Right atrium auricular region (tissue), 2 donors: Measurements from ENCODE around the gene SET. TPM values are rescaled to one million over a fixed set of nuclear protein-coding genes. Genes with fewer than 3 reads are reported as not detected.
"Not testable (repeated sequence)": the region's sequence is repeated elsewhere in the genome, so short reads cannot be mapped to it uniquely, and the experiment has no call there.

Experiments
- DNase-seq: peaks from one replicate; pipeline ENCODE4 v3.0.0-alpha.2; 2019; ENCODE audit warnings: low spot score
- H3K27ac ChIP-seq, 2 donors: fragments of 200-600 bp; sonication (generic); 1 replicate in 1 of 2; 2 replicates in 1 of 2; pipeline ENCODE4 v1.5.1; 2016 to 2019
- H3K27me3 ChIP-seq, 2 donors: fragments of 200-600 bp; sonication (generic); one replicate each; pipeline versions ENCODE4 v1.5.1 to v1.6.0; 2017 to 2019
- H3K36me3 ChIP-seq: fragments of 200-600 bp; sonication (generic); one replicate; pipeline ENCODE4 v1.5.1; 2016
- H3K4me1 ChIP-seq, 2 donors: fragments of 200-600 bp; sonication (generic); one replicate each; pipeline versions ENCODE4 v1.5.1 to v1.6.0; 2017 to 2019
- H3K4me3 ChIP-seq, 2 donors: fragments of 200-600 bp; sonication (generic); 1 replicate in 1 of 2; 2 replicates in 1 of 2; pipeline ENCODE4 v1.5.1; 2017 to 2019; ENCODE audit warnings: mild to moderate bottlenecking in 1 of 2, moderate library complexity in 1 of 2
- H3K9me3 ChIP-seq, 2 donors: fragments of 200-600 bp; sonication (generic); one replicate each; pipeline ENCODE4 v1.5.1; 2019
- CTCF ChIP-seq, 2 donors: fragments of 200-600 bp; sonication (generic); IDR thresholded peaks; one replicate each; pipeline ENCODE4 v1.5.1; 2019; ENCODE audit warnings: antibody characterized with exemption in 2 of 2
- total RNA-seq, 2 donors: library from RNA; depleted of rRNA; stranded (reverse); fragments of >200 nt; gene quantifications; one replicate each; pipeline ENCODE4 v1.1.0, GENCODE V29; 2016

SET gene
- total RNA-seq, 2 donors from 2014 or later = 104 to 125 TPM

DNA sequence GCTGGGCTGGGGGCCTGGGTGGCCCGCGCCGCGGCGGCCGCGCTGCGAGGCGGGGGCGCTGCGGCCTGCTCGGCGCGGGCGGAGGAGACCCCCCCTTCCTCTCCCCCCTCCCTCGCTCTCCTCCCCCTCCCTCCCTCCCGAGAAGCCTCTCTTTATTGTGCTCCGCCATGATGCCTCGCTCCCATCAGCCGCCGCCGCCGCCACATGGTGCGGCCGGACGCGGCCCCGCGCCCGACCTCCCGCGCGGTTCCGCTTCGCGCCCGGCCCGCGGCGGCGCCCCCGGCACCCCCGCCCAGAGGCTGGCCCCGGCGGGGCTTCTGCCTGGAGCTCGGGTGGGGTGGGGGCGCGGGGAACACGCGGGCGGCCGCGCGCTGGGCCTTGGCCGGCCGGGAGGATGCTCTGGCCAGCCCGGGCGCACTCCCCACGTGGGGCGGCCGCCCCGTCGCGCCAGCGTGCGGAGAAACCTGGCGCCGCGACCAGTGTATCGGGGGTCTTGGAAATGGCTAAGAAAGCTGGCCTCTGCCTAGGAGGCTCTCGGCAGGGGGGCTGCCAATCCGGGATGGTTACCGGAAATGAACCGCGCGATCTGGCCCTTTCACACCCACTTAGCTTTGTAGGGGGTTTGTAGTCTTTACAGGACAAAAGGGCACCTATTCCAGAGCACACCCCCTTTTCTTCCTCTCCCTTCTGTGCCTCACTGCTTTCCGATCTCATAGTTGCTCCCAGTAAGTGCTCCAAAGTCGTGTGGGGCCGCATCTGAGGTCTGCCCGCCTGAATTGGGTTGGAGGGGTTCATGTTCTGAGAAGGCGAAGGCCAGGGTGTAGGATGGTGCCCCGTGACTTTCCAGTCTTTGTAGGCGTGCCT lies 1.0 kb downstream of the SET start:
- DNase-seq = no peak
- Histone ChIP-seq H3K4me3 (peak overlapping the region; percentile 56 to 86), H3K9me3 (no peaks in the 10 kb centered on the region), H3K27ac (peak overlapping the region; percentile 57 to 70), H3K4me1 (peaks cover 0 to 28% of the 10 kb centered on the region in 2 donors), H3K36me3 (peaks cover 39% of the 10 kb centered on the region), H3K27me3 (no peaks in the 10 kb centered on the region)
- TF ChIP-seq CTCF (IDR thresholded peaks at IDR 0.05) = no peak

- H3K4me3 ChIP-seq = peak overlapping the region; percentile 56 to 86
- TF ChIP-seq CTCF (IDR thresholded peaks at IDR 0.05) = no peak
- peaks cover 0 to 22% of the 10 kb centered on the region in 2 donors for H3K4me1 ChIP-seq
- peak overlapping the region in 1 of 2 donors; percentile 70 for H3K27ac ChIP-seq
- H3K27me3 ChIP-seq = no peaks in the 10 kb centered on the region
- peaks cover 45% of the 10 kb centered on the region for H3K36me3 ChIP-seq
- no peaks in the 10 kb centered on the region for H3K9me3 ChIP-seq
- DNase-seq = no peak
Observed at GRCh38 chr9:128690684-128691034, 1.6 kb downstream of the SET start.

- not testable (repeated sequence) for H3K4me3 ChIP-seq
- peaks cover 0 to 14% of the 10 kb centered on the region in 2 donors for H3K4me1 ChIP-seq
- peaks cover 52% of the 10 kb centered on the region for H3K36me3 ChIP-seq
Observed at GRCh38 chr9:128693738-128694137, 4.7 kb downstream of the SET start.

GRCh38 chr9:128694344-128694743 lies 5.3 kb downstream of the SET start:
- no peak overlapping the region for H3K4me3 ChIP-seq
- H3K4me1 ChIP-seq = peaks cover 0 to 14% of the 10 kb centered on the region in 2 donors
- peaks cover 52% of the 10 kb centered on the region for H3K36me3 ChIP-seq
- no peak for TF ChIP-seq CTCF (IDR thresholded peaks at IDR 0.05)
- DNase-seq = no peak
- no peaks in the 10 kb centered on the region for H3K9me3 ChIP-seq
- no peak overlapping the region for H3K27ac ChIP-seq
- H3K27me3 ChIP-seq = no peaks in the 10 kb centered on the region

More at GRCh38 chr9:128693738-128694137, 4.7 kb downstream of the SET start:
- H3K27me3 ChIP-seq, H3K27ac ChIP-seq, H3K9me3 ChIP-seq, DNase-seq: not testable (repeated sequence)

DNA sequence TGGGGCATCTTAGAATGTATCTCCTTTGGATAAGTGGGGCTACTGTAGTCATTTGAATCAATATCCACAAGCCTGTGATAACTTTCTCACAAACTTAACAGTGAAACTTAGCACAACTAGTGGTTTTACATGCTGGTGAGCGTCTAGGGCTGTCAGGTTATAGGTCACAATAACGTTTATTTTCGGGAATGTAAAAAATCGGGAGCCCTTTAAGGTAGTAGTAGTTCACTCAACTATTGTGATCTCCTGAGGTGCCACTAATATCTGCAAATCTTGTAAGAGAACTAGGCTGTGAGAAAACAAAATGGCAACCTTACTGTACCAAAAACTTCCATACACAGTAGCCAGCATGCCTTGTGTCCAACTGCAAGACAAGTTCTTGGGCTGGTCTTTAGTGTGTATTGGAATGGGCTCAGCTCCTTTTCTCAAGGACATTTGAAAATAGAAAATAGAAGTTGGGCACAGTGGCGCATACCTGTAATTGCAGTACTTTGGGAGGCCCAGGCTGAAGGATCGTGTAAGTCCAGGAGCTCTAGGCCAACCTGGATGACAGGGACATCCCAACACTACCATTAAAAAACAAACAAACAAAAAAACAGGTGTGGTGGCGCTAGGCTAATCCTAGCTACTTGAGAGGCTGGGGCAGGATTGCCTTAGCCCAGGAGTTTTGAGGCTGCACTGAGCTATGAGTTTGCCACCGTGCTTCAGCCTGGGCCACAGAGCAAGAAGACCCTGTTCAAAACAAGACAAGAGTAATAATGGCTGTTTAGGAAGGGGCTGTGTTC lies 8.1 kb downstream of the SET start:
- Histone ChIP-seq H3K4me3 (no peak overlapping the region), H3K27ac (no peak overlapping the region), H3K4me1 (peaks cover 0 to 6% of the 10 kb centered on the region in 2 donors), H3K36me3 (peaks cover 43% of the 10 kb centered on the region), H3K9me3 (no peaks in the 10 kb centered on the region), H3K27me3 (no peaks in the 10 kb centered on the region)
- TF ChIP-seq CTCF (IDR thresholded peaks at IDR 0.05) = no peak
- DNase-seq = no peak

DNA sequence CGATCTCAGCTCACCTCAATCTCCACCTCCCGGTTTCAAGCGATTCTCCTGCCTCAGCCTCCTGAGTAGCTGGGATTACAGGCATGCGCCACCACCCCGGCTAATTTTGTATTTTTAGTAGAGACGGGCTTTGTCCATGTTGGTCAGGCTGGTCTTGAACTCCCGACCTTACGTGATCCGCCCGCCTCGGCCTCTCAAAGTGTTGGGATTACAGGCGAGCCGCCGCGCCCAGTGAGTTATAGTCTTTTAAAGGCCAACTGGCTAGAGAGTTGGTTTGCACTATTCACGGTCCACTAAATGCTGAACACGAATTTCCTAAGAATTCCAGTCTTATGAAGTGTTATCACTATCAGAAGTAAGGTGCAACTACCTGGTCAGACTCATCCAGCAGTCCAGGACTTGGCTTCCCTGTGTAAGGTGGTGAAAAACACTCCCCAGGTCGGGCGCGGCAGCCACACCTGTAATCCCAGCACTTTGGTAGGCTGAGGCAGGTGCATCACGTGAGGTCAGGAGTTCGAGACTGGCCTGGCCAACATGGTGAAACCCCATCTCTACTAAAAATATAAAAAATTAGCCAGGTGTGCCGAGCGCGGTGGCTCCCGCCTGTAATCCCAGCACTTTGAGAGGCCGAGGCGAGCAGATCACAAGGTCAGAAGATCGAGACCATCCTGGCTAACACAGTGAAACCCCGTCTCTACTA lies 10.2 kb downstream of the SET start:
- not testable (repeated sequence) for DNase-seq, H3K27ac ChIP-seq, H3K4me3 ChIP-seq, H3K9me3 ChIP-seq, H3K27me3 ChIP-seq
- peaks cover 21% of the 10 kb centered on the region for H3K36me3 ChIP-seq
- peaks cover 0 to 12% of the 10 kb centered on the region in 2 donors for H3K4me1 ChIP-seq
